OCI-LY7 (cell line): ENCODE measurements around the gene ADD1. TPM values are rescaled to one million over a fixed set of nuclear protein-coding genes. Genes with fewer than 3 reads are reported as not detected.
A peak's percentile ranks its signal among the peaks of the same experiment; 100 is the strongest.

Experiments
- BruUV-seq: library from RNA; stranded (reverse); fragments of 400-500 nt; replicated peaks from 2 replicates; lab custom pipeline; 2021; lab: Mats Ljungman, UMichigan
- CTCF ChIA-PET: fragments of 300-600 bp; sonication (Branson Sonifier 250); formaldehyde crosslinking; loops from one replicate; lab custom pipeline; 2022; ENCODE audit warnings: antibody characterized with exemption; ENCODE audit not compliant: unreplicated experiment; lab: Charles Lee
- POLR2A ChIA-PET: fragments of 300-600 bp; sonication (Branson Sonifier 250); formaldehyde crosslinking; loops from one replicate; lab custom pipeline; 2022; ENCODE audit warnings: antibody characterized with exemption; lab: Charles Lee
- DNase-seq: peaks from one replicate; pipeline ENCODE4 v3.0.0-alpha.2; 2015; ENCODE audit warnings: low spot score
- H2AFZ ChIP-seq: fragments of 200-600 bp; sonication (generic), shearing (Covaris generic); 2 replicates; pipeline ENCODE4 v1.6.1; 2014; ENCODE audit warnings: mild to moderate bottlenecking, antibody characterized with exemption, low read length, moderate library complexity
- H3K27ac ChIP-seq: fragments of 200-600 bp; sonication (generic); 2 replicates; pipeline ENCODE4 v1.5.1; 2014; ENCODE audit warnings: mixed run types, low read depth, mild to moderate bottlenecking, moderate library complexity, low read length, inconsistent platforms; ENCODE audit not compliant: poor library complexity, severe bottlenecking
- H3K36me3 ChIP-seq: fragments of 200-600 bp; sonication (generic); 2 replicates; pipeline ENCODE4 v1.6.1; 2014; ENCODE audit warnings: mild to moderate bottlenecking, antibody characterized with exemption, low read length, moderate library complexity, mixed read lengths; ENCODE audit not compliant: insufficient read depth
- H3K4me1 ChIP-seq: fragments of 200-600 bp; sonication (generic); 2 replicates; pipeline ENCODE4 v1.5.1; 2014; ENCODE audit warnings: mild to moderate bottlenecking, low read length; ENCODE audit not compliant: insufficient read depth, poor library complexity, severe bottlenecking
- H3K4me2 ChIP-seq: fragments of 200-600 bp; sonication (generic); 2 replicates; pipeline ENCODE4 v1.6.1; 2014; ENCODE audit warnings: mild to moderate bottlenecking, low read length
- H3K4me3 ChIP-seq: fragments of 200-600 bp; sonication (generic); 2 replicates; pipeline ENCODE4 v1.5.1; 2014; ENCODE audit warnings: mild to moderate bottlenecking, low read depth, low read length; ENCODE audit not compliant: poor library complexity, severe bottlenecking
- H3K79me2 ChIP-seq: fragments of 200-600 bp; sonication (generic); 2 replicates; pipeline ENCODE4 v1.6.1; 2016; ENCODE audit warnings: low read depth, mild to moderate bottlenecking, low read length, moderate library complexity, mixed read lengths; ENCODE audit not compliant: insufficient read depth
- H3K9me2 ChIP-seq: fragments of 200-600 bp; sonication (generic); 2 replicates; pipeline ENCODE4 v1.6.1; 2016; ENCODE audit warnings: mild to moderate bottlenecking, low read length, mixed read lengths; ENCODE audit not compliant: insufficient read depth
- H3K9me3 ChIP-seq: fragments of 200-600 bp; sonication (generic); 2 replicates; pipeline ENCODE4 v1.6.1; 2014; ENCODE audit warnings: mild to moderate bottlenecking, mixed run types, low read length, mixed read lengths
- H4K20me1 ChIP-seq: fragments of 200-600 bp; sonication (generic); 2 replicates; pipeline ENCODE4 v1.6.1; 2014; ENCODE audit warnings: mild to moderate bottlenecking, antibody characterized with exemption, low read length, moderate library complexity, mixed read lengths; ENCODE audit not compliant: insufficient read depth
- EZH2phosphoT487 ChIP-seq: fragments of 200-600 bp; sonication (generic); IDR thresholded peaks from 2 replicates; pipeline ENCODE4 v1.6.1; 2018; ENCODE audit warnings: low read depth, borderline replicate concordance, mild to moderate bottlenecking, mixed run types, antibody characterized with exemption, low read length, moderate library complexity, mixed read lengths
- intact Hi-C: fragments of 100-400 bp; cut with micrococcal nuclease; formaldehyde crosslinking; loops from one replicate; pipeline ENCODE4 v1.10.0; 2022; ENCODE audit not compliant: unreplicated experiment
- total RNA-seq, 2 experiments: library from RNA; depleted of rRNA in 1 of 2; stranded (reverse); fragments of >200 nt in 1 of 2; shearing (Covaris generic) in 1 of 2; gene quantifications; 2 replicates each; pipeline ENCODE4 v1.2.3, GENCODE V29; 2014 to 2022
- TF ChIP-seq, protein P1 (sequence below): fragments of 200-600 bp; sonication (generic); conservative IDR thresholded peaks from 2 replicates; pipeline ENCODE4 v1.5.1; 2014; ENCODE audit warnings: mild to moderate bottlenecking, antibody characterized with exemption, low read length, moderate library complexity, mixed read lengths

Gene ADD1
- total RNA-seq, 2 experiments from 2014 or later = 85.3 to 108 TPM

DNA sequence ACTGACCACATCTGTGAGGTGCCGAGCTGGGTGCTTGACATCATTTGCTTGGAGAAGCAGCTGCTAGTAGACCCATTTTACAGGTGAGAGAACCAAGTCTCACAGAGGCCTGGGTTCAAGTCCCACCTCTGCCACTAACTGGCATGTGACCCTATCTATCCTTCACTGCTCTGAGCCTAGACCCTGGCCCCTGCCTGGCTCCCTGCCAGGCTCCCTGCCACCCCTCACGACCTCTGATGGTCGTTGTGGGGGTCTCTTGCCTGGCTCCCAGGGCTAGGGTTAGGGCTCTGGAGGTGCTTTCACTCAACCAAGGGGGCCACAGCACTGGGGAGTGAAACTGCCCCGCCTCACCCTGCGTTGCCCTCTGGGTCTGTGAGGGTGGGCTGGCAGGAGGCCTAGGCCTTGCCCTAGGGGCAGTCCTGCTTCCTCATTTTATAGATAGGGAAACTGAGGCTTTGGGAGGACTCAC lies 7.2 kb upstream of the ADD1 start:
- H3K4me3 ChIP-seq = no peak overlapping the region

DNA sequence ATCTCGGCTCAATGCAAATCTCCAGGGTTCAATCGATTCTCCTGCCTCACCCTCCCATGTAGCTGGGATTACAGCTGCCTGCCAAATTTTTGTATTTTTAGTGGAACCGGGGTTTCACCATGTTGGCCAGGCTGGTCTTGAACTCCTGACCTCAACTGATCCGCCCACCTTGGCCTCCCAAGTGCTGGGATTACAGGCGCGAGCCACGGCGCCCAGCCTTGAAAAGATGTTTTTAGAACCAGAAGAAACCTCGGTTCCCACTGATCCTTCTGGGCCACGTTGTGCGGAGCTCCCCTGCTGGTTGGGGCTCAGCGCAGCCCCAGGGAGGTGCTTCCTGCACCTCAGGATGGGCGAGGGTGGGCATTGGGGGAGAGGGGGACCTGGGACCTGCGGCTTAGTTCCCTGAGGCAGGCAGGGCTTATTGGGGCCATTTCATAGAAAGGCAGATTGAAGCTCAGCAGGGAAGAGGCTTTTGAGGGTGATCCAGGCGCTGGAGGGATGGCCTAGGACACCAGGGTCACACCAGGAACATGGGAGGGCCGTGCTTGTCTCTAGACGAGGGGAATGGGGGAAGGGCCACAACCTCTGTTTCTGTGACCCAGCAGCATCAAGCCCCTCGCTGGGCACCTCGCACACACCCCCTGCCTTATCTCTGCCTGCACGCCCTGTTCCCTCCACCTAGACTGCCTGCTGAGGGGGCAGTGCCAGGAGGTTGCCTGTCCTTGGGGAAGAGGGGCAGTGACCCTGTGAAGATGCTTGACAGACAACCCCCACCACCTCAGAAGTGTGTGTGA lies 6.3 kb upstream of the ADD1 start:
- Histone ChIP-seq H3K4me1 (peaks cover 56% of the 10 kb centered on the region), H3K36me3 (no peaks in the 10 kb centered on the region), H2AFZ (peak overlapping the region; percentile 87), H3K79me2 (no peaks in the 10 kb centered on the region), H4K20me1 (no peaks in the 10 kb centered on the region; the same call in 1 of the 2 replicates), H3K4me2 (peak overlapping the region; percentile 81), H3K27ac (peak overlapping the region; percentile 70), H3K9me2 (no peaks in the 10 kb centered on the region), H3K4me3 (peak overlapping the region; percentile 56), H3K9me3 (no peaks in the 10 kb centered on the region)
- TF ChIP-seq EZH2phosphoT487 = no peak
- TF ChIP-seq, protein P1, sequence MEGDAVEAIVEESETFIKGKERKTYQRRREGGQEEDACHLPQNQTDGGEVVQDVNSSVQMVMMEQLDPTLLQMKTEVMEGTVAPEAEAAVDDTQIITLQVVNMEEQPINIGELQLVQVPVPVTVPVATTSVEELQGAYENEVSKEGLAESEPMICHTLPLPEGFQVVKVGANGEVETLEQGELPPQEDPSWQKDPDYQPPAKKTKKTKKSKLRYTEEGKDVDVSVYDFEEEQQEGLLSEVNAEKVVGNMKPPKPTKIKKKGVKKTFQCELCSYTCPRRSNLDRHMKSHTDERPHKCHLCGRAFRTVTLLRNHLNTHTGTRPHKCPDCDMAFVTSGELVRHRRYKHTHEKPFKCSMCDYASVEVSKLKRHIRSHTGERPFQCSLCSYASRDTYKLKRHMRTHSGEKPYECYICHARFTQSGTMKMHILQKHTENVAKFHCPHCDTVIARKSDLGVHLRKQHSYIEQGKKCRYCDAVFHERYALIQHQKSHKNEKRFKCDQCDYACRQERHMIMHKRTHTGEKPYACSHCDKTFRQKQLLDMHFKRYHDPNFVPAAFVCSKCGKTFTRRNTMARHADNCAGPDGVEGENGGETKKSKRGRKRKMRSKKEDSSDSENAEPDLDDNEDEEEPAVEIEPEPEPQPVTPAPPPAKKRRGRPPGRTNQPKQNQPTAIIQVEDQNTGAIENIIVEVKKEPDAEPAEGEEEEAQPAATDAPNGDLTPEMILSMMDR = no peak
- intact Hi-C loops = loop anchor here (5.0 kb wide), 1 partner anchor 95 kb away; no protein-coding TSS in a partner anchor
- no peak for DNase-seq
- BruUV-seq = no TSS peak
- ChIA-PET CTCF (no interaction called here), POLR2A (interaction anchor here (2.6 kb wide), 1 partner anchor 51 kb away, joined by 13 read pairs; no protein-coding TSS in a partner anchor)

More for the DNA sequence above, 7.2 kb upstream of the ADD1 start:
- CTCF ChIA-PET = no interaction called here
- Histone ChIP-seq H3K36me3 (no peaks in the 10 kb centered on the region), H3K9me2 (no peaks in the 10 kb centered on the region), H3K4me1 (peaks cover 59% of the 10 kb centered on the region), H3K27ac (no peak overlapping the region), H3K79me2 (no peaks in the 10 kb centered on the region), H3K9me3 (no peaks in the 10 kb centered on the region), H2AFZ (no peak overlapping the region), H4K20me1 (no peaks in the 10 kb centered on the region; the same call in 1 of the 2 replicates), H3K4me2 (no peak overlapping the region)
- intact Hi-C loops = loop anchor here (5.0 kb wide), 1 partner anchor 96 kb away; no protein-coding TSS in a partner anchor
- POLR2A ChIA-PET = no interaction called here
- TF ChIP-seq EZH2phosphoT487 = no peak
- TF ChIP-seq, protein P1 = no peak
- no peak for DNase-seq
- BruUV-seq = no TSS peak
